ENCODE data around the gene SLC39A11. TPM values are rescaled to one million over a fixed set of nuclear protein-coding genes. Genes with fewer than 3 reads are reported as not detected.

SLC39A11 gene
- total and polyA plus RNA-seq, 2 experiments from 2014 or later: 11.7 to 16.4 TPM

- TF ChIP-seq EZH2phosphoT487 (IDR thresholded peaks at IDR 0.05; ENCODE audit: insufficient read depth, low read depth): no peak
- no peak for TF ChIP-seq EZH2 (IDR thresholded peaks at IDR 0.05; ENCODE audit: insufficient read depth, poor library complexity, severe bottlenecking)
- no peaks in the 10 kb centered on the region for H4K20me1 ChIP-seq (ENCODE audit: insufficient read depth)
- H3K36me3 ChIP-seq (ENCODE audit: low read depth): no peaks in the 10 kb centered on the region
- H3K9me2 ChIP-seq (ENCODE audit: insufficient read depth): no peaks in the 10 kb centered on the region
- H3K79me2 ChIP-seq (ENCODE audit: insufficient read depth): no peaks in the 10 kb centered on the region
- no peaks in the 10 kb centered on the region for H3K4me1 ChIP-seq (ENCODE audit: insufficient read depth)
- in situ Hi-C loops (cut with MboI): loop anchor here (10.0 kb wide), 2 partner anchors 421 to 451 kb away; no protein-coding TSS in a partner anchor
- H2AFZ ChIP-seq: no peak overlapping the region
- no peak overlapping the region for H3K4me2 ChIP-seq (ENCODE audit: unreplicated experiment)
- DNase-seq: no peak
- 62 to 70% methylated on average over 3 of the region's 3 CpGs for WGBS, 2 experiments (ENCODE audit: low coverage in 1 of 2, low lambda C conversion rate in 2 of 2, missing lambda C conversion rate in 2 of 2)
- H3K4me3 ChIP-seq: no peak overlapping the region
- no peak overlapping the region for H3K27ac ChIP-seq
- H3K9ac ChIP-seq: no peak overlapping the region
- no peaks in the 10 kb centered on the region for H3K9me3 ChIP-seq (ENCODE audit: low read depth)
- no peaks in the 10 kb centered on the region for H3F3A ChIP-seq (ENCODE audit: insufficient read depth)
- no peaks in the 10 kb centered on the region for H3K27me3 ChIP-seq (replicated peaks; ENCODE audit: insufficient read depth)
These were observed 358.7 kb downstream of the SLC39A11 start for GRCh38 chr17:72733619-72734282.

GRCh38 chr17:72732893-72733618 is 359.4 kb downstream of the SLC39A11 start:
- TF ChIP-seq EZH2 (IDR thresholded peaks at IDR 0.05; ENCODE audit: insufficient read depth, poor library complexity, severe bottlenecking) (no peak), EZH2phosphoT487 (IDR thresholded peaks at IDR 0.05; ENCODE audit: insufficient read depth, low read depth) (no peak)
- H3K27ac ChIP-seq: no peak overlapping the region
- no peak overlapping the region for H3K4me3 ChIP-seq
- H3K27me3 ChIP-seq (replicated peaks; ENCODE audit: insufficient read depth): no peaks in the 10 kb centered on the region
- H3K36me3 ChIP-seq (ENCODE audit: low read depth): no peaks in the 10 kb centered on the region
- H3K79me2 ChIP-seq (ENCODE audit: insufficient read depth): no peaks in the 10 kb centered on the region
- H3K4me2 ChIP-seq (ENCODE audit: unreplicated experiment): no peak overlapping the region
- in situ Hi-C loops (cut with MboI): loop anchor here (10.0 kb wide), 2 partner anchors 422 to 452 kb away; no protein-coding TSS in a partner anchor
- H3K4me1 ChIP-seq (ENCODE audit: insufficient read depth): no peaks in the 10 kb centered on the region
- H3F3A ChIP-seq (ENCODE audit: insufficient read depth): no peaks in the 10 kb centered on the region
- no peak for DNase-seq
- no peaks in the 10 kb centered on the region for H4K20me1 ChIP-seq (ENCODE audit: insufficient read depth)
- no peaks in the 10 kb centered on the region for H3K9me2 ChIP-seq (ENCODE audit: insufficient read depth)
- 84 to 86% methylated on average over 8 of the region's 8 CpGs for WGBS, 2 experiments (ENCODE audit: low coverage in 1 of 2, low lambda C conversion rate in 2 of 2, missing lambda C conversion rate in 2 of 2)
- H3K9me3 ChIP-seq (ENCODE audit: low read depth): no peaks in the 10 kb centered on the region
- no peak overlapping the region for H3K9ac ChIP-seq
- H2AFZ ChIP-seq: no peak overlapping the region

GRCh38 chr17:72730077-72730476 is 362.4 kb downstream of the SLC39A11 start:
- Histone ChIP-seq H3K4me1 (ENCODE audit: insufficient read depth) (no peaks in the 10 kb centered on the region), H2AFZ (no peak overlapping the region), H3K9ac (no peak overlapping the region), H3K9me2 (ENCODE audit: insufficient read depth) (no peaks in the 10 kb centered on the region), H3K9me3 (ENCODE audit: low read depth) (no peaks in the 10 kb centered on the region), H3K27me3 (replicated peaks; ENCODE audit: insufficient read depth) (no peaks in the 10 kb centered on the region), H3F3A (ENCODE audit: insufficient read depth) (0 out of 2 replicates have a peak, but pooled peaks cover 2% of the 10 kb centered on the region), H3K4me2 (ENCODE audit: unreplicated experiment) (no peak overlapping the region), H3K4me3 (no peak overlapping the region), H3K27ac (no peak overlapping the region), H3K36me3 (ENCODE audit: low read depth) (no peaks in the 10 kb centered on the region), H4K20me1 (ENCODE audit: insufficient read depth) (no peaks in the 10 kb centered on the region), H3K79me2 (ENCODE audit: insufficient read depth) (no peaks in the 10 kb centered on the region)
- in situ Hi-C loops (cut with MboI): loop anchor here (10.0 kb wide), 2 partner anchors 425 to 455 kb away; no protein-coding TSS in a partner anchor
- TF ChIP-seq EZH2 (IDR thresholded peaks at IDR 0.05; ENCODE audit: insufficient read depth, poor library complexity, severe bottlenecking): no peak
- no peak for TF ChIP-seq EZH2phosphoT487 (IDR thresholded peaks at IDR 0.05; ENCODE audit: insufficient read depth, low read depth)
- 92 to 95% methylated on average over 7 of the region's 7 CpGs for WGBS, 2 experiments (ENCODE audit: low coverage in 1 of 2, low lambda C conversion rate in 2 of 2, missing lambda C conversion rate in 2 of 2)
- DNase-seq: no peak

- no peaks in the 10 kb centered on the region for H3K27me3 ChIP-seq (replicated peaks; ENCODE audit: insufficient read depth)
- TF ChIP-seq EZH2 (IDR thresholded peaks at IDR 0.05; ENCODE audit: insufficient read depth, poor library complexity, severe bottlenecking) (no peak), EZH2phosphoT487 (IDR thresholded peaks at IDR 0.05; ENCODE audit: insufficient read depth, low read depth) (no peak)
These were observed 365.6 kb downstream of the SLC39A11 start for GRCh38 chr17:72726936-72727335.

More at GRCh38 chr17:72726936-72727335, 365.6 kb downstream of the SLC39A11 start:
- H3K79me2 ChIP-seq (ENCODE audit: insufficient read depth): no peaks in the 10 kb centered on the region
- no peaks in the 10 kb centered on the region for H3K9me2 ChIP-seq (ENCODE audit: insufficient read depth)
- H3K36me3 ChIP-seq (ENCODE audit: low read depth): no peaks in the 10 kb centered on the region
- H3K4me2 ChIP-seq (ENCODE audit: unreplicated experiment): no peak overlapping the region
- peaks cover 8% of the 10 kb centered on the region for H3K4me1 ChIP-seq (ENCODE audit: insufficient read depth)
- no peaks in the 10 kb centered on the region for H3K9me3 ChIP-seq (ENCODE audit: low read depth)
- H3K27ac ChIP-seq: no peak overlapping the region
- in situ Hi-C loops (cut with MboI): no loop called here
- H3F3A ChIP-seq (ENCODE audit: insufficient read depth): peaks cover 19% of the 10 kb centered on the region
- H4K20me1 ChIP-seq (ENCODE audit: insufficient read depth): no peaks in the 10 kb centered on the region
- H3K4me3 ChIP-seq: no peak overlapping the region
- 82 to 83% methylated on average over 9 of the region's 9 CpGs for WGBS, 2 experiments (ENCODE audit: low coverage in 1 of 2, low lambda C conversion rate in 2 of 2, missing lambda C conversion rate in 2 of 2)
- DNase-seq: no peak
- H3K9ac ChIP-seq: no peak overlapping the region
- no peak overlapping the region for H2AFZ ChIP-seq

Measured in GM23248 (cell line).